ENCODE results near the gene TESK2.
"Not testable (repeated sequence)": the region's sequence is repeated elsewhere in the genome, so short reads cannot be mapped to it uniquely, and the experiment has no call there.

TESK2 gene

DNA sequence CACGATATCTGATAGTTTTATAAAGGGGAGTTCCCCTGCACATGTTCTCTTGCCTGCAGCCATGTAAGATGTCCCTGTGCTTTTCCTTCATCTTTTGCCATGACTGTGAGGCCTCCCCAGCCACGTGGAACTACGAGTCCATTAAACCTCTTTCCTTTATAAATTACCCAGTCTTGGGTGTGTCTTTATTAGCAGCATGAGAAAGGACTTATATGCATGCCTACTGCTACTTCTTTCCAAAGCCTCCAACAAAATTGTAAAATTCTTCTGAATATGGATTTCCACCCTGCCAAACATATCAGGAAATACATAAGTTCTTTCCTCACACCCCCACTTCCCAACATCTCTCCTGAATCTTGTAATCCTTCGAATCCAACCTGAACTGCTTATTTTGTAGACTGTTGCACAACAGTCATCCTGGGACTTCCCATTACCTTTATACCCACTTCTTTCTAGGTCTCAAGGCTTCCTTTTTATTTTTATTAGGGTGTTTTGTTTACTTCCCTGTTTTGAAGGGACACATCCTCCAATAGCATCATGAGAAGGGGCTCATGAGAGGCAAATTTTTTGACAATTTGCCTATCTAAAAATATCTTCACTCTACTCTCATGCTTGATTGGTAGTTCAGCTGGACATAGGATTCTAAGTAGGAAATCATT, 83.2 kb downstream of the TESK2 start:
- no peak for DNase-seq

DNA sequence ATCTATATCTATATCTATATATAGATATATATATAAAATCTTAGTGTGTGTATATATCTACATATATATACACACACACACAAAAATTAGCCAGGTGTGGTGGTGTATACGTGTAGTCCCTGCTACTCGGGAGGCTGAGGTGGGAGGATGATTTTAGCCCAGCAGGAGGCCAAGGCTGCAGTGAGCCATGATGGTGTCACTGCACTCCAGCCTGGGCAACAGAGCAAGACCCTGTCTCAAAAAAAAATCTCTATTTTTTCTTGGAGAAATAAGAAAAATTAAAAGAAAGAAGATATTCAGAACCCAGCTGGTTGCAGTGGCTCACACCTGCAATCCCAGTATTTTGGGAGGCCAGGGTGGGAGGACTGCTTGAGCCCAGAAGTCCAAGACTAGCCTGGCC, 85.3 kb downstream of the TESK2 start:
- no peak for DNase-seq

DNA sequence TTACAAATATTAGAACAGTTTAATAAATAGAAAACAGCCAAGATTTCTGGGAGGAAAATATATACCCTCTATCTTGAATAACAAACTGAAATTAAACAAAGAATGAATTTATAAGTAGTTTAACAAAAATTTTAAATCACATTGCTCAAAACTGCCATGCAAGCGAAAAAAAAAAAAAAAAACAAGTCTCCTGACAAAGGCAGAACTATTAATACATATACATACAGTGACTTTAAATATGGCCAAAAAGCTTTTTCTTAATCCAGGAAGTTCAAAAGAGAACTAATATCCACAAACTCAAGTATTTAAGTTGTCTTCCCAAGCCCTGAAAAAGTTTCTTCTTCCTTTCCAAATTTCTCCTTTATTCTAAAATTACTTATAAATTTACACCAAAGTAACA, 87.2 kb downstream of the TESK2 start:
- DNase-seq = no peak

DNA sequence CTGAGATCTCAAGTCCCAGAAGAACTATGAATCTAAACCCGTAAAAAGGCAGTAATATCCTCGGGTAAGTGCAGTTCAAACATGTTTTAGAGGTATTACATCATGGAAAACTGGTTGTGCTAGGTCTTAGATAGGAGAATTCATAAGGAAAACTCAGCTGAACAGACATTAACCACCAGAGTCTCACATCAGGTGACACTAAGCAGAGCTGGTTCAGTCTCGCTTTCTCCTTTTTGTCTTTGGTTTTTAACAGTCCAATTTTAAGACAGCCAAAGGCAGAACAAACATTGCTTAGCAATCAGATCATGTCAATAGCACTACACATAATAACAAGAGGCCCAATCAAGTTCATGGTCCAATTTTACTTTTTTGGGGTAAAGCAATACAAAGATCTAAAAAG, 87.7 kb downstream of the TESK2 start:
- no peak for DNase-seq

DNA sequence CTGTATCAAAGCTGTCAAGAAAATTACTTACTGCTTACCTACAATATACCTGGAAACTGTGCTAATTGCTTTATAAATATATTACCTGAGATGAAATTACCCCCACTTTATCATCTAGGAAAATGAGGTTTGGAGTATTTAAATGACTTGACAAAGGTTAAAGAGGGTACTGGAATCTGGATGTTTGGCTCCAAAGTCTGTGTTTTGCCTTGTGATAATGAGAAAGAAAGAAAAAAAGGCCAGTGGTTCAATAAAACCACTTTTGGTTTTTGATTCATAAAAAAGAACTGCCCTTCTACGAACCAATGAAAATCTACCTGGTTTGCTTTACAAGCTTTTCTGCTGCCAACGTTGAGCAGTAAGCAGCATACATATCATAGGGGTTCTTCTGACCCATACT, 89.4 kb downstream of the TESK2 start:
- DNase-seq = no peak

DNA sequence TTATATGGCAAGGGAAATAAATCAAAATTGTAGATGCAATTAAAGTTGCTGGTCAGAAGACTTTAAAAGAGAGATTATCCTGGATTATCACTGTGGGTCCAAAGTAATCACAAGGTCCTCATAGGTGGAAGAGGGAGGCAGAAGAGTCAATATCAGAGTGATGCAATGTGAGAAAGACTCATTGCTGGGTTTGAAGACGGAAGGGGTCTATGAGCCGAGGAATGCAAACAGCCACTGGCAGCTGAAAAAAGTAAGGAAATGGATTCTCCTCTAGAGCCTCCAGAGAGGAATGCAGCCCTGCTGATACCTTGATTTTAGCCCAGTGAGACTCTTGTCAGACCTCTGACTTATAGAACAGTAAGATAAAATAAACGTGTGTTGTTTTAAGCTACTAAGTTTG, 90.9 kb downstream of the TESK2 start:
- no peak for DNase-seq

DNA sequence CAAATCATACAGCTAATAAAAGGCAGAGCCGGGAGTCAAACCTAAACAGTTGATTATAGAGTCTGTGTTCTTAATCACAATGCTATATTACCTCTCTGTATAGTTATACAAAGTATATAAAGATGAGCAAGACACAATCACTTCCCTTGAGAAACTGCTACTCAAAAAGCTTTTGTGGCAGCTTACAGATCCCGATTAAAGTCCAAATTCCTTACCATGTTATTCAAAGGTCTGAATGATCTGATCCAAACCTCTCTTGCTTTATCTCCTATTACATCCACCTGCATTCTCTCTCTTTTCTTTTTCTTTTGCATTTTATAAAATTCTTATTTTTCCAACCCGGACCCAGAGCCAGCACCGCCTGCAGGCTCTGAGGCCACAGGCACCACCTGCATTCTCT, 93.7 kb downstream of the TESK2 start:
- no peak for DNase-seq

DNA sequence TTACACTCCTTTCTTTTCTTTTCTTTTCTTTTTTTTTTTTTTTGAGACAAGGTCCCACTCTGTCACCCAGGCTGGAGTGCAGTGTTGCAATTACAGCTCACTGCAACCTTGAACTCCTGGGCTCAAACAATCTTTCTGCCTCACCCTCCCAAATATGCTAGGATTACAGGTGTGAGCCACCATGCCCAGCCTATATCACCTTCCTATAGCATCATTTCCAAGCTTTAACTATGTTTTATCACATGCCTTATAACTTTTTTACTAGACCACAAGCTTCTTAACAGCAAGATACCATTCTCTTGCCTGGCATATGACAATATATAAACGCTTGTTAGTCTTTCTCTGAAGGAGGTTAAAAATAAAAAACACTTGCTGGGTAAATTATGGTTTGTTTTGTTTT, 95.4 kb downstream of the TESK2 start:
- DNase-seq = no peak

DNA sequence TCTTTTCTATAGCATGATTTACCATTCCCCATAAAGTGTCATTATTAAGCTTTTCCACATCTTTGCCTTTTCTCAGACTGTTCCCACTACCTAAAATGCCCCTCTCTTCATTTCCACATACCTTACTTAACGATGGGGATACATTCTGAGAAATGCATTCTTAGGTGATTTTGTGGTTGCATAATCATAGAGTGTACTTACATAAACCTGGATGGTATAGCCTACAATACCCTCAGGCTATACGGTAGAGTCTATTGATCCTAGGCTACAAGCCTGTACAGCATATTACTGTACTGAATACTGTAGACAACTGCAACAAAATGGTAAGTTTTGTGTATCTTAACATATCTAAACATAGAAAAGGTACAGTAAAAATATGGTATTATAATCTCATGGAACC, 95.9 kb downstream of the TESK2 start:
- DNase-seq = no peak

DNA sequence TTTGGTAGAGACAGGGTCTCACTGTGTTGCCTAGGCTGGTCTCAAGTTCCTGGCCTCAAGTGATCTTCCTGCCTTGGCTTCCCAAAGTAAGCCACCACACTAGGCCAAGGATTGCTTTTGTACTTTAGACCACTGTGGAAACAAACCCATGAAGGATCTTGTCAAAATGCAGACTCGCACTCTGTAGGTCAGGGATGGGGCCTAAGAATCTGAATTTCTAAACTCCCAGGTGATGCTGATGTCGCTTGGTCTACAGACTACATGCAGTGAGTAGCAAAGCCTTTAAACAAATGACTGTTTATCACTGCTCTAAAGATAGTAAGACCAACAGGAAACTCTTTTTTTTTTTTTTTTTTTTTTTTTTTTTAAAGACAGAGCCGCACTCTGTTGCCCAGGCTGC, 96.6 kb downstream of the TESK2 start:
- no peak for DNase-seq

DNA sequence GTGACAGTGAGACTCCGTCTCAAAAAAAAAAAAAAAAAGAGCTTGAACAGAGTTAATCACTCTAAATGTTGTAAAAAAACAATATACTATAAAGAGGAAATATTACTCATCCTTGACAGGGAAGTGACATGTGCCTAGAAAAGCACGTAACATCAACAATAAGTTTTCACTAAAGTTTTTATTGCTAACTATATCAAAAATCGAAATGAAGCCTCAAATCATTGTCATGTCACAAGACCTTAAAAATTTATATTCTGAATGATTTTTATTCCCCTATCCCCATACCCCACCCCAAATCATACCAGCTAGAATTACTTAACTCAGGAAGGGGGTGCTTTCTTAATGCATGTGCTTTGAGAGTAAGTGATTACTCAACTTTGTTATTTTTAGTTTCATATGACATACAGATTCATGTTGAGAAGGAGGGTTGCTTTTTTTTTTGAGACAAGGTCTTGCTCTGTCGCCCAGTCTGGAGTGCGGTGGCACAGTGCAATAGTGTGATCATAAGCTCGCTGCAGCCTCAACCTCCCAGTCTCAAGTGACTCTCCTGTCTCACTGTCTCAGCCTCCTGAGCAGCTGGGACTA, 97.2 kb downstream of the TESK2 start:
- DNase-seq = no peak

DNA sequence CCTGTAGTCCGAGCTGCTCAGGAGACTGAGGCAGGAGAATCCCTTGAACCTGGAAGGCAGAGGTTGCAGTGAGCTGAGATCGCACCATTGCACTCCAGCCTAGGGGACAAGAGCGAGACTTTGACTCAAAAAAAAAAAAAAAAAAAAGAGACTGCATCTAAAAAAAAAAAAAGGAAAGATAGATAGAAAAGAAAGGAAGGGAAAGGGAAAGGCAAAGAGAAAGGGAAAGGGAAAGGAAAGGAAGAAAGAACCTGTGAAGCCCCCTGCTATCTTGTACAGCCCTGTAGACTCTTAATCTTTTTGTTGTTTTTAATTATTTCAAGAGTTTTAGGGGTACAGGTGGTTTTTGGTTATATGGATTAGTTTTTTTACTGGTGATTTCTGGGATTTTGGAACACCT, 104.7 kb downstream of the TESK2 start:
- DNase-seq = no peak

DNA sequence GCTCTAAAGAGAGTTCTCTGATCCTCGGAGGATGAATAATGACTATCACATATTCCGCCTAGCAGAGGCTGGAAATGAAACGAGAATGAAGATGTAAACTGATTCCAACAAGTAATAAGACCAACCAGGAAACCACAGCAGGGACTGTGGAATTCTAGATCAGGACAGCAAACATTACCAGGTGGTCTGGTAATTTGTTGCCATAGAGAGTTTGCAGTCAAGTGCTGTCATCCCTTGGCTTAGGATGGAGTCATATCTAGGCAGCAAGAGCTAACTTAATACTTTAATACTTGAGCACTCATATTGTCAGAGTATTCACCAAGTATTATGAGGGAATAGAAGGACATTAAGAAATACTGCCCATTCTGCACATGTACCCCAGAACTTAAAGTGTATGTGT, 105.7 kb downstream of the TESK2 start:
- no peak for DNase-seq

DNA sequence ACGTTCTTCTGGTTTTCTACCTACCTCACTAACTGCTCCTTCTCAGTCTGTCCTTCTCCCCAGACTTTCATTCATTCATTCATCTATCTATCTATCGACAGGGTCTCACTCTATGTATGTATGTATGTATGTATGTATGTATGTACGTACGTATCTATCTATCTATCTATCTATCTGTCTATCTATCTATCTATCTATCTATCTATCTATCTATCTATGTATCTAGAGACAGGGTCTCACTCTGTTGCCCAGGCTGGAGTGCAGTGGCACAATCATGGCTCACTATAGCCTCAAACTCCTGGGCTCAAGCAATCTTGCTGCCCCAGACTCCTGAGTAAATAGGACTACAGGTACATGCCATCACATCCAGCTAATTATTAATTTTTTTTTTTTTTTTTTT, 106.8 kb downstream of the TESK2 start:
- not testable (repeated sequence) for DNase-seq

DNA sequence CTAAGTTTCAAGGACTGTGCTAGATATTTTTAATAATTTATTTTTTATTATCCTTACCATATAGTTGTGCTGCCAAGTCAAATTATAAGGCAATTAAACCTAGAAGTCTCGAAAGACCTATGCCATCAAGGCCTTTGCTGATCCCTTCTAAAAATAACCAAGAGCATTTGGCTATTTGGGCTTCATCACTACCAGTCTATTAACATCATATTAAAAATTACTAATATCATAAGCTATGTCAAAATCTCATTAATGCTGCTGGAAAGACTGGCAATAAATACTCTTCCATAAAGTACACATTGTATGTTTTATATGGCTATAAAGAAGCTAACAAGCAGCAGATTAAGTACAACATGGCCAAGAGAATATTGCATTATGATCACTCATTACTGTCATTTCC, 107.8 kb downstream of the TESK2 start:
- no peak for DNase-seq

DNA sequence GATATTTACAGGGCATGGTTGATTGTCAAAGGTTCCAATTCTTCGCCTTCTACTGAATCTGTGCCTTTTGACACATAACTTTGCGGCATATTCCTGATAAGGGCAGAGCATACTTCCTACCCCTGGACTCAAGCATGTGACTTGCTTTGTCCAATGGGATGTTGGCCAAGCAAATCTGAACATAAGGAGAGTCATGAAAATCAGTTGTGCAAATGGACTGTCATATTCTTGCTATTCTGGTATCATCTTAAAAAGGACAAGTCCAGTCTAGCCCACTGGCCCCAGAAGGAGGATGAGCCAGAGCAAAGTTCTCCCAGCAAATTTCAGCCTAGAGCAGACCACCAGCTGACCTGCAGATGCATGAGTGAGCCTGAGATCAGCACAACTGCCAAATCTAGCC, 109.7 kb downstream of the TESK2 start:
- no peak for DNase-seq

DNA sequence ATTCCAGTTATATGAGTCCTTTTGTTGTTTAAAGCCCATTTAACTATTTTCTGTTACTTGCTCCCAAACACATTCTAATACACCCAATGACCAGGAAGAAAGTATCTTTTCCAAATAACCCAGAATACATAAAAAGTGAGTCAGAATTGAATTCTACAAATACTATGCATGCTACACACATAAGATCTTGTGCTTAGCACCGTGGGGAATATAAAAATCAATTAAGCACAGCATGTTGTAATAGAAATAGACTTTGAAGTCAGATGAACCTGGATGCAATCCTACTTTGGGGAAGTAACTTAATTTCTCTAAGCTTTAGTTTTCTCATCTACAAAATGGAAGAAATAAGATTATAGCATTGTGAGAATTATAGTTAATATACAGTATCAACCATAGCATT, 110.2 kb downstream of the TESK2 start:
- DNase-seq = no peak

DNA sequence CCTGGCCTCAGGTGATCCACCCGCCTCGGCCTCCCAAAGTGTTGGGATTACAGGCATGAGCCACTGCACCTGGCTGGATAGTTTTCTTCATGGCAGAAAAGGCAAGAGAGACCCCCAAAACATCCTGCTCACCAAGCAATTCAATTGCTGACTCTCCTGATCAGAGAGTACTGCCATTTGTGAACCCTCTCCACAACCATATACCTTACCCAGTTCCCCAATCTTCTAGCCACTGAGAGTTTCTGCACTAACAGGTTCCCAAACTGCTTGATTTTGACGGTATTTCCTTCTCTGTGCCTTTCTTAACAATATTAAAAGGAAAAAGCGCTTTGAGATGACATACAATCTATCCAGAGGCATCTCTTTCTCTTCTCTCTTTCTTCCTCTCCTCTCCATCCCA, 110.8 kb downstream of the TESK2 start:
- no peak for DNase-seq

DNA sequence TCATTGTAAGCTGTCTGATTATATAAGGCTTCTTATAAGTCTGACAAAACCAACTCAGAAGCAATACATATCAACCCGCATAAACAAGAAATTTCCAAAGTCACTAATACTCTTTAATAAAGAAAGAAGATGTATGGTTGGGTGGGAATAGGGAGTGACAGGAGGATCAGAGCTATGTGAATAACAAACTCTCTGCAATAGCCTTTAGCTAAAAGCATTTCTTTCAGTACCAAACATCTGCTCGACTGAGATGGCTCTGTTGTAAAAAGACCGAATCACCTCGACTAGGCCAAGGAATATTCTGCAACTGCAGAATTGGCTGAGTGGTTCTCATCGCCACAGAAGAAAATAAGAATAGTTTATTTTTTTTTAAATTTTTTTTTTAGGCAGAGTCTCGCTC, 111.4 kb downstream of the TESK2 start:
- no peak for DNase-seq

DNA sequence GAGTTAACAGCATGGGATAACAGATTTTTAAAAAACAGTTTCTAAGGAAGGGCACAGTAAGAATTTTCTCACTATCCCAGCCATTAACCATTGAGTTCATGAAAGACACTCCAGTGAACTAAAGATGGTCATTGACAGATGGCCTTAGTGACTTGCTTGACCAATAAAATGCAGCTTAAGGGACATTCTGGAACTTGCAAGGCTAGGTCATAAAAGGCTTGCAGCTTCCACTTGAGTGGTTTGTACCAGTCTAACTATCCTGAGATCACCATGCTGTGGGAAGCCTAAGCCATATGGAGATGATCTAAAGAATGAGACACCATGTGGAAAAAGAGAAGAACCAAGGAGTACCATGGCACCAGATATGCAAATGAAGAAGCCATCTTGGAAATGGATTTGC, 112.8 kb downstream of the TESK2 start:
- no peak for DNase-seq

DNA sequence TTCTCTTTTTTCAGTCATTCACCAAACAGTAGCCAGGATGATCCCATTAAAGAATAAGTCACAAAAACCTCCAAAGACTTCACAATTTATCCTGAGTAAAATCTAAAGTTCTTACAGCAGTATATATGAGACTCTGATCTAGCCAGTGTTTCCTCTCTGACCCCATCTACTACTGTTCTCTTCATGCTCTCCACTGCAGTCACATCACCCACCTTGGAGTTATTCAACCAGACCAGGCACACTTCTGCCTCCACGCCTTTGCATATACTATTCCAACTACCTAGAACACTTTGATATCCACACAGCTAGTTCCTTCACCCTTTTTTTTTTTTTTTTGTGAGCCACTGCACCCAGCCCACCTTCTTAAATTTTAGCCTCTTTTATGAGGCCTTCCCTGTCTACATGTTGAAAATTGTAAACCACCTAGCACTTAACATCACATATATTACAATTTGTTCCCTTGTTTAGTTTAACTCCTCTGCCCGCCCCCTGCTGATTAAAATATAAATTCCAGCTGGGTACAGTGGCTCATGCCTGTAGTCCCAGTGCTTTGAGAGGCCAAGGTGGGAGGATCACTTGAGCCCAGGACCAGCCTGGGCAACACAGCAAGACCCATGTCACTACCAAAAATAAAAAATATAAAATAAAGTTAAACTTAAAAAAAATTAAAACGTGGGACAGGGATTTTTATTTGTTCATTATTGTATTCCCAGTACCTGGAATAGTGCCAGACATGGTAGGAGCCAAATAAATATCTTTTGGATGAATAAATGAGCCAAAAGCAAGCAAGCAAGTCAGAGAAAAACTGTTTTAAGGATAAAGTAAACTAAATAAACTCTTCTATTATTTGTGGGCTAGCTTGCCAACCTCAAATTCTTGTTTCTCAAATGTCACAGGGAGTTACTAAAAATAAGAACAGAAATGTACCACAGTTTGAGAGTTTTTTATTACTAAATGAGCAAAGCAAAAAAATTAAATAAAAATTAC, 115.6 kb downstream of the TESK2 start:
- DNase-seq = no peak

DNA sequence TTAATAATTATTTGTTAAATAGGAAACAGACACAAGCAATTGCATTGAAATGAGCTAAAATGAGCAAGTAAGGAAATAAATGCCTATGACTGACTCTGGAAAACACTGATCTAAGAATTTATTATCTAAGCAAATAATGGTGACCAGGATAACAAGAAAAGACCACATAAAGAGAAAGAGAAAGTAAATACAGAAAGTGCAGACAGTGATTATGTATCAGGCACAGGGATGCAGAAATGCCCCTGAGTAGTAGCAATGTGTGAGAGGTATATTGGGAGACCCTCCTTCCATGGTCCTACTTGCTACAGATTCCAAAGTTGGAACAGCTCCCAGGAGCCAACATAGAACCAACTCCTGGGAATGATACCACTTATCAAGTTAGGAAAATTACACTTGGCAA, 117.4 kb downstream of the TESK2 start:
- DNase-seq = no peak

DNA sequence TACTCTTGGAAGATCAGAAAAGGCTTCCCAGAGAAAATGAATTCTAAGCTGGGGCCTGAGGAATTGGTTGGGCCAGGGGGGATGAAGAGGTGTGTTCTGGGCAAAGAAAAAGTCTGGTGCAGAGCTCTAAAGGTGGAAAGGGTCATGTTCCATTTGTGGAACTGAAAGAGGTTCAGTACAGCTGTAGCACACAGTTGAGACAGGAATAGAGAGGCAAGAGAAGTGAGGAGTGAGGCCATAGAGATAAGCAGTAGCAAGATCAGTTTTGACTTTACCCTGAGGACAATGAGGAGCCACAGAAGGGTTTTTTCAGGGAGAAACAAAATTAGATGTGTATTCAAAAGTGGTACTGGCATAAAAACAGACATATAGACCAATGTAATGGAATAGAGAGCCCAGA, 120.4 kb downstream of the TESK2 start:
- no peak for DNase-seq

DNA sequence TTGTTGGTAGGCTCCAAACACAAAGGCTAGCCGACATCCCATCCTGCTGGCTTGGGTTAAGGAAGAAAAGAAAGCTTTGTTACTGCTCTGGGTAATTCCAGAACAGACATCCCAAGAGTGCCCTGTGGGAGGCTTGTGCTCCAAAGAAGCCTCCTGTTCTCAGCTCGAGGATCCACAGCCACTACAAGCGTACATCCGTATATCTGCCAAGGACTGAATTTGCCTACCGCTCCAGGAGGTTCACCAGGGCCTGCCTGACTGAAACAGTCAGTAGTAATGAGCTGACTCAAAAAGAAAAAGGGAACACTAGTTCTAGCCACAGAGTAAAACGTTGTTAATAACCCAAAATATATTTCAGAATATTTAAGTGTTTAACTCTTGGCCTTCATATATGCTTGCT, 125.9 kb downstream of the TESK2 start:
- no peak for DNase-seq
